H9 (cell line): Measurements from ENCODE around the gene BRD9. TPM values are rescaled to one million over a fixed set of nuclear protein-coding genes. Genes with fewer than 3 reads are reported as not detected.

ENCODE experiments used
- DNase-seq: peaks from one replicate; pipeline ENCODE4 v3.0.0-alpha.2; 2017
- H2AFZ ChIP-seq: one replicate; pipeline ENCODE4 v1.6.1; 2013; ENCODE audit warnings: mild to moderate bottlenecking, low read length, control low read depth, moderate library complexity
- H2AK5ac ChIP-seq: 2 replicates; pipeline ENCODE4 v1.6.1; 2013; ENCODE audit warnings: low read length, control low read depth, mixed read lengths; ENCODE audit not compliant: insufficient read length
- H2BK120ac ChIP-seq: one replicate; pipeline ENCODE4 v1.6.1; 2013; ENCODE audit warnings: low read depth, mild to moderate bottlenecking, low read length, control low read depth, inconsistent platforms; ENCODE audit not compliant: poor library complexity, severe bottlenecking
- H2BK12ac ChIP-seq: 2 replicates; pipeline ENCODE4 v1.6.1; 2013; ENCODE audit warnings: low read length, control low read depth, mixed read lengths, low read depth; ENCODE audit not compliant: insufficient read length
- H2BK15ac ChIP-seq: 2 replicates; pipeline ENCODE4 v1.6.1; 2013; ENCODE audit warnings: low read depth, low read length, control low read depth
- H2BK20ac ChIP-seq: one replicate; pipeline ENCODE4 v1.6.1; 2013; ENCODE audit warnings: low read depth, mild to moderate bottlenecking, low read length, control low read depth, inconsistent platforms; ENCODE audit not compliant: poor library complexity, severe bottlenecking
- H2BK5ac ChIP-seq: 2 replicates; pipeline ENCODE4 v1.6.1; 2013; ENCODE audit warnings: low read length, control low read depth, mixed read lengths; ENCODE audit not compliant: insufficient read length
- H3K14ac ChIP-seq: 2 replicates; pipeline ENCODE4 v1.6.1; 2013; ENCODE audit warnings: low read length, control low read depth; ENCODE audit not compliant: insufficient read depth
- H3K18ac ChIP-seq: 2 replicates; pipeline ENCODE4 v1.6.1; 2013; ENCODE audit warnings: low read depth, mild to moderate bottlenecking, mixed read lengths, low read length, control low read depth; ENCODE audit not compliant: insufficient read length
- H3K23ac ChIP-seq: 2 replicates; pipeline ENCODE4 v1.6.1; 2013; ENCODE audit warnings: low read length, control low read depth, mixed read lengths, low read depth; ENCODE audit not compliant: insufficient read length
- H3K23me2 ChIP-seq: 2 replicates; pipeline ENCODE4 v1.6.1; 2013; ENCODE audit warnings: low read depth, mild to moderate bottlenecking, mixed read lengths, low read length, control low read depth; ENCODE audit not compliant: insufficient read length, poor library complexity, severe bottlenecking
- H3K27ac ChIP-seq: 2 replicates; pipeline ENCODE4 v1.5.1; 2013; ENCODE audit warnings: low read length, control low read depth, mixed read lengths, low read depth; ENCODE audit not compliant: insufficient read length
- H3K27me3 ChIP-seq: 2 replicates; pipeline ENCODE4 v1.6.1; 2013; ENCODE audit warnings: low read length, control low read depth, inconsistent platforms; ENCODE audit not compliant: insufficient read depth
- H3K4ac ChIP-seq: 2 replicates; pipeline ENCODE4 v1.6.1; 2013; ENCODE audit warnings: low read depth, mild to moderate bottlenecking, control low read depth, inconsistent platforms, low read length, moderate library complexity
- H3K4me1 ChIP-seq: 2 replicates; pipeline ENCODE4 v1.6.1; 2013; ENCODE audit warnings: low read length, control low read depth, inconsistent platforms; ENCODE audit not compliant: insufficient read depth
- H3K4me2 ChIP-seq: 2 replicates; pipeline ENCODE4 v1.6.1; 2013; ENCODE audit warnings: low read length, control low read depth, mixed read lengths; ENCODE audit not compliant: insufficient read length, insufficient read depth
- H3K56ac ChIP-seq: 2 replicates; pipeline ENCODE4 v1.6.1; 2013; ENCODE audit warnings: low read depth, mild to moderate bottlenecking, mixed read lengths, low read length, control low read depth; ENCODE audit not compliant: insufficient read length
- H3K79me1 ChIP-seq: 2 replicates; pipeline ENCODE4 v1.6.1; 2013; ENCODE audit warnings: low read depth, mild to moderate bottlenecking, moderate library complexity, low read length, control low read depth, inconsistent platforms; ENCODE audit not compliant: insufficient read depth, poor library complexity, severe bottlenecking
- H3K79me2 ChIP-seq: 2 replicates; pipeline ENCODE4 v1.6.1; 2013; ENCODE audit warnings: low read length, control low read depth, inconsistent platforms; ENCODE audit not compliant: insufficient read depth
- H3K9ac ChIP-seq: 2 replicates; pipeline ENCODE4 v1.6.1; 2013; ENCODE audit warnings: low read length, control low read depth, mixed read lengths; ENCODE audit not compliant: insufficient read length; ENCODE audit errors: extremely low read depth
- H3K9me3 ChIP-seq: one replicate; pipeline ENCODE4 v1.6.1; 2013; ENCODE audit warnings: low read depth, low read length, inconsistent platforms; ENCODE audit not compliant: control insufficient read depth
- H3T11ph ChIP-seq: one replicate; pipeline ENCODE4 v1.6.1; 2013; ENCODE audit warnings: mild to moderate bottlenecking, low read length, control low read depth, inconsistent platforms
- H4K20me1 ChIP-seq: one replicate; pipeline ENCODE4 v1.6.1; 2013; ENCODE audit not compliant: control insufficient read depth, insufficient read length, insufficient read depth
- H4K5ac ChIP-seq: 2 replicates; pipeline ENCODE4 v1.6.1; 2013; ENCODE audit warnings: low read depth, mild to moderate bottlenecking, mixed read lengths, low read length, control low read depth; ENCODE audit not compliant: insufficient read length
- H4K8ac ChIP-seq: replicated peaks from 2 replicates; pipeline ENCODE4 v1.6.1; 2013; ENCODE audit warnings: low read length, control low read depth, mixed read lengths, low read depth; ENCODE audit not compliant: insufficient read length
- H4K91ac ChIP-seq: 2 replicates; pipeline ENCODE4 v1.6.1; 2013; ENCODE audit warnings: low read depth, mild to moderate bottlenecking, moderate library complexity, mixed read lengths, low read length, control low read depth; ENCODE audit not compliant: insufficient read length
- H3K27ac Mint-ChIP-seq, 3 experiments: 2 replicates in 2 of 3; 3 replicates in 1 of 3; pipeline ENCODE4 v1.8.0; 2020 to 2021; ENCODE audit warnings: mixed read lengths in 3 of 3, mild to moderate bottlenecking in 1 of 3, moderate library complexity in 1 of 3
- H3K27me3 Mint-ChIP-seq: 2 replicates; pipeline ENCODE4 v1.8.0; 2021; ENCODE audit warnings: low read depth, mild to moderate bottlenecking, moderate library complexity, mixed read lengths
- H3K36me3 Mint-ChIP-seq, 3 experiments: 2 replicates in 2 of 3; 3 replicates in 1 of 3; pipeline ENCODE4 v1.8.0; 2020 to 2021; ENCODE audit warnings: low read depth in 3 of 3, mixed read lengths in 3 of 3; ENCODE audit not compliant: insufficient read depth in 1 of 3
- H3K4me1 Mint-ChIP-seq, 2 experiments: 2 replicates each; pipeline ENCODE4 v1.8.0; 2020; ENCODE audit warnings: mixed read lengths in 2 of 2
- H3K4me3 Mint-ChIP-seq, 2 experiments: 2 replicates in 1 of 2; 3 replicates in 1 of 2; pipeline ENCODE4 v1.8.0; 2020 to 2021; ENCODE audit warnings: mild to moderate bottlenecking in 2 of 2, mixed read lengths in 2 of 2, moderate library complexity in 1 of 2
- H3K9me3 Mint-ChIP-seq, 2 experiments: 2 replicates in 1 of 2; 3 replicates in 1 of 2; pipeline ENCODE4 v1.8.0; 2020; ENCODE audit warnings: mild to moderate bottlenecking in 2 of 2, mixed read lengths in 2 of 2, moderate library complexity in 1 of 2
- CTCF ChIP-seq: fragments of 200-600 bp; sonication (generic); conservative IDR thresholded peaks from 3 replicates; pipeline ENCODE4 v1.8.0; 2021; ENCODE audit warnings: antibody characterized with exemption, mild to moderate bottlenecking
- WGBS: extraction: QIAGEN DNeasy Blood & Tissue Kit; methylation state at CpG from one replicate; pipeline ENCODE4 v1.1.7; 2013; ENCODE audit warnings: missing lambda C conversion rate, low lambda C conversion rate, mixed read lengths; ENCODE audit not compliant: insufficient read length; ENCODE audit errors: extremely low coverage; 5-methylcytosine and 5-hydroxymethylcytosine counted together
- total RNA-seq: library from RNA; stranded (reverse); gene quantifications from 2 replicates; pipeline ENCODE4 v1.2.1, GENCODE V29; 2021

Gene BRD9
- total RNA-seq, 1 experiment from 2014 or later = 70.5 TPM

- Histone ChIP-seq H3K4ac (no peak overlapping the region), H3K23me2 (no peaks in the 10 kb centered on the region)
Measured at GRCh38 chr5:933251-933861, 40.8 kb upstream of the BRD9 start.

More at GRCh38 chr5:933251-933861, 40.8 kb upstream of the BRD9 start:
- no peak for DNase-seq
- no peak overlapping the region for H2BK12ac ChIP-seq
- no peak overlapping the region for H2BK15ac ChIP-seq
- Mint-ChIP-seq H3K36me3 (no peaks in the 10 kb centered on the region), H3K27me3 (peaks cover 47% of the 10 kb centered on the region), H3K4me1 (no peaks in the 10 kb centered on the region), H3K9me3 (peaks cover 0 to 3% of the 10 kb centered on the region in 2 experiments; a peak in 3 of 5 replicates), H3K4me3 (no peak overlapping the region), H3K27ac (no peak overlapping the region)
- H3K27ac ChIP-seq = no peak overlapping the region
- no peaks in the 10 kb centered on the region for H3K27me3 ChIP-seq
- no peaks in the 10 kb centered on the region for H3K9me3 ChIP-seq
- H3K14ac ChIP-seq = no peak overlapping the region
- no peak overlapping the region for H4K91ac ChIP-seq
- H3K9ac ChIP-seq = no peak overlapping the region
- no peak overlapping the region for H2BK5ac ChIP-seq
- TF ChIP-seq CTCF = no peak
- no peak overlapping the region for H4K5ac ChIP-seq
- no peak overlapping the region for H3K18ac ChIP-seq
- no peak overlapping the region for H2AFZ ChIP-seq
- no peak overlapping the region for H3K56ac ChIP-seq
- H4K8ac ChIP-seq = no peak overlapping the region
- no CpG with 5 or more reads among the region's 3 CpGs for WGBS
- no peaks in the 10 kb centered on the region for H3K79me1 ChIP-seq
- no peak overlapping the region for H3K4me2 ChIP-seq
- no peak overlapping the region for H2AK5ac ChIP-seq
- H2BK120ac ChIP-seq = no peak overlapping the region
- no peaks in the 10 kb centered on the region for H3K4me1 ChIP-seq
- H4K20me1 ChIP-seq = no peaks in the 10 kb centered on the region
- no peak overlapping the region for H3K23ac ChIP-seq
- no peaks in the 10 kb centered on the region for H3K79me2 ChIP-seq
- no peak overlapping the region for H2BK20ac ChIP-seq
- H3T11ph ChIP-seq = no peak overlapping the region
